GM19467 (cell line): Measurements from ENCODE around the gene CEBPE.

ENCODE experiments used
- ATAC-seq: cut with Tn5 transposase; IDR thresholded peaks from one replicate; pipeline ENCODE4 v1.9.1; 2021; ENCODE audit warnings: mild to moderate bottlenecking, moderate library complexity; ENCODE audit not compliant: unreplicated experiment

CEBPE gene

GRCh38 chr14:23145794-23146350 is 26.8 kb upstream of the CEBPE start:
- no peak for ATAC-seq

GRCh38 chr14:23143911-23144310 is 24.9 kb upstream of the CEBPE start:
- no peak for ATAC-seq

- ATAC-seq, result no peak
These were observed 23.8 kb upstream of the CEBPE start for GRCh38 chr14:23142826-23143225.

- no peak for ATAC-seq
These were observed 22.8 kb upstream of the CEBPE start for GRCh38 chr14:23141706-23142444.

- ATAC-seq, result no peak
These were observed 21.3 kb upstream of the CEBPE start for GRCh38 chr14:23140371-23140770.

- ATAC-seq, result no peak
These were observed 20.8 kb upstream of the CEBPE start for GRCh38 chr14:23139874-23140273.

- ATAC-seq, result no peak
These were observed 18.9 kb upstream of the CEBPE start for GRCh38 chr14:23137813-23138535.

- no peak for ATAC-seq
These were observed 18.2 kb upstream of the CEBPE start for GRCh38 chr14:23137192-23137812.

GRCh38 chr14:23136566-23137133 is 17.6 kb upstream of the CEBPE start:
- no peak for ATAC-seq

GRCh38 chr14:23132970-23133369 is 13.9 kb upstream of the CEBPE start:
- ATAC-seq, result no peak

- no peak for ATAC-seq
These were observed 12.4 kb upstream of the CEBPE start for GRCh38 chr14:23131482-23131881.

GRCh38 chr14:23130871-23131270 is 11.8 kb upstream of the CEBPE start:
- ATAC-seq, result no peak

GRCh38 chr14:23129759-23130316 is 10.8 kb upstream of the CEBPE start:
- ATAC-seq, result no peak

- no peak for ATAC-seq
These were observed 10.1 kb upstream of the CEBPE start for GRCh38 chr14:23128969-23129758.

GRCh38 chr14:23127861-23128260 is 8.8 kb upstream of the CEBPE start:
- ATAC-seq, result no peak

- ATAC-seq, result no peak
These were observed 7.7 kb upstream of the CEBPE start for GRCh38 chr14:23126548-23127278.

GRCh38 chr14:23125933-23126524 is 7.0 kb upstream of the CEBPE start:
- ATAC-seq, result no peak

- ATAC-seq, result no peak
These were observed 6.0 kb upstream of the CEBPE start for GRCh38 chr14:23125011-23125410.

GRCh38 chr14:23124337-23124954 is 5.4 kb upstream of the CEBPE start:
- no peak for ATAC-seq
